GM18511 (cell line): ENCODE measurements around the gene RPRD1B.
"Not testable (repeated sequence)": the region's sequence is repeated elsewhere in the genome, so short reads cannot be mapped to it uniquely, and the experiment has no call there.

Source experiments
- ATAC-seq: cut with Tn5 transposase; IDR thresholded peaks from one replicate; pipeline ENCODE4 v1.9.1; 2021; ENCODE audit warnings: mild to moderate bottlenecking, moderate library complexity; ENCODE audit not compliant: unreplicated experiment

Gene RPRD1B

GRCh38 chr20:38095017-38095686 lies 61.6 kb downstream of the RPRD1B start:
- ATAC-seq, result no peak

GRCh38 chr20:38098952-38099351 lies 65.4 kb downstream of the RPRD1B start:
- ATAC-seq, result no peak

GRCh38 chr20:38102206-38102605 lies 68.7 kb downstream of the RPRD1B start:
- ATAC-seq, result not testable (repeated sequence)

- no peak for ATAC-seq
Observed at GRCh38 chr20:38104285-38104684, 70.7 kb downstream of the RPRD1B start.

- ATAC-seq, result no peak
Observed at GRCh38 chr20:38106461-38106860, 72.9 kb downstream of the RPRD1B start.

GRCh38 chr20:38107386-38107785 lies 73.8 kb downstream of the RPRD1B start:
- not testable (repeated sequence) for ATAC-seq

GRCh38 chr20:38107916-38108315 lies 74.4 kb downstream of the RPRD1B start:
- ATAC-seq, result not testable (repeated sequence)

GRCh38 chr20:38108438-38108985 lies 75.0 kb downstream of the RPRD1B start:
- ATAC-seq, result no peak

GRCh38 chr20:38108986-38109541 lies 75.5 kb downstream of the RPRD1B start:
- no peak for ATAC-seq

GRCh38 chr20:38109591-38110524 lies 76.3 kb downstream of the RPRD1B start:
- no peak for ATAC-seq

GRCh38 chr20:38110525-38111178 lies 77.1 kb downstream of the RPRD1B start:
- ATAC-seq, result no peak

- no peak for ATAC-seq
Observed at GRCh38 chr20:38111366-38112232, 78.1 kb downstream of the RPRD1B start.

GRCh38 chr20:38112261-38112929 lies 78.8 kb downstream of the RPRD1B start:
- ATAC-seq, result no peak

- no peak for ATAC-seq
Observed at GRCh38 chr20:38112930-38113294, 79.4 kb downstream of the RPRD1B start.

GRCh38 chr20:38113401-38114325 lies 80.1 kb downstream of the RPRD1B start:
- no peak for ATAC-seq

- no peak for ATAC-seq
Observed at GRCh38 chr20:38114353-38114791, 80.8 kb downstream of the RPRD1B start.

- no peak for ATAC-seq
Observed at GRCh38 chr20:38115205-38115604, 81.7 kb downstream of the RPRD1B start.

GRCh38 chr20:38115896-38116295 lies 82.3 kb downstream of the RPRD1B start:
- no peak for ATAC-seq
